Parathyroid adenoma (tissue), 2 donors: ENCODE data around the gene MRRF.
A peak's percentile ranks its signal among the peaks of the same experiment; 100 is the strongest.

Source experiments
- H2AFZ ChIP-seq: fragments of 300-600 bp; sonication (generic); one replicate; pipeline ENCODE4 v1.7.0; 2017; ENCODE audit warnings: antibody characterized with exemption, mild to moderate bottlenecking
- H3K27ac ChIP-seq: fragments of 300-600 bp; sonication (generic); one replicate; pipeline ENCODE4 v1.7.0; 2017
- H3K27me3 ChIP-seq: fragments of 300-600 bp; sonication (generic); one replicate; pipeline ENCODE4 v1.7.0; 2017; ENCODE audit warnings: low read length; ENCODE audit not compliant: control insufficient read depth, insufficient read depth
- H3K36me3 ChIP-seq: fragments of 300-600 bp; sonication (generic); one replicate; pipeline ENCODE4 v1.7.0; 2017; ENCODE audit warnings: low read length; ENCODE audit not compliant: control insufficient read depth, insufficient read depth
- H3K4me1 ChIP-seq: fragments of 300-600 bp; sonication (generic); one replicate; pipeline ENCODE4 v1.7.0; 2017; ENCODE audit warnings: control low read depth
- H3K4me2 ChIP-seq: fragments of 300-600 bp; sonication (generic); one replicate; pipeline ENCODE4 v1.7.0; 2017; ENCODE audit warnings: low read length
- H3K4me3 ChIP-seq: fragments of 300-600 bp; sonication (generic); one replicate; pipeline ENCODE4 v1.7.0; 2017; ENCODE audit warnings: low read depth, low read length
- H3K79me2 ChIP-seq: fragments of 300-600 bp; sonication (generic); one replicate; pipeline ENCODE4 v1.7.0; 2017; ENCODE audit warnings: control low read depth
- H3K9ac ChIP-seq: fragments of 300-600 bp; sonication (generic); one replicate; pipeline ENCODE4 v1.7.0; 2017; ENCODE audit warnings: mild to moderate bottlenecking
- H3K9me3 ChIP-seq: fragments of 300-600 bp; sonication (generic); one replicate; pipeline ENCODE4 v1.7.0; 2017; ENCODE audit warnings: low read length; ENCODE audit not compliant: control insufficient read depth
- CTCF ChIP-seq: fragments of 300-600 bp; sonication (generic); IDR thresholded peaks from one replicate; pipeline ENCODE4 v1.7.0; 2017; ENCODE audit warnings: antibody characterized with exemption, mild to moderate bottlenecking
- donor health status: primary hyperparathyroidism.

MRRF gene

GRCh38 chr9:122264360-122265148 lies at the start of gene MRRF, which contains the start of gene RBM18:
MRRF (plus strand) TSS chr9:122264882; CDS start chr9:122270892, 6,010 bp downstream.
RBM18 (minus strand) TSS chr9:122264840; CDS start chr9:122261492, 3,348 bp downstream.
- Histone ChIP-seq H3K27me3 (no peaks in the 10 kb centered on the region), H3K9me3 (no peaks in the 10 kb centered on the region), H3K79me2 (peaks cover 7% of the 10 kb centered on the region)

GRCh38 chr9:122215663-122216062 lies 49.0 kb upstream of the MRRF start:
- Histone ChIP-seq H3K4me1 (no peaks in the 10 kb centered on the region), H3K4me2 (no peak overlapping the region), H3K36me3 (no peaks in the 10 kb centered on the region), H3K79me2 (no peaks in the 10 kb centered on the region), H3K9ac (no peak overlapping the region), H3K27ac (no peak overlapping the region), H3K27me3 (peaks cover 5% of the 10 kb centered on the region), H3K9me3 (no peaks in the 10 kb centered on the region), H3K4me3 (no peak overlapping the region), H2AFZ (no peak overlapping the region)
- no peak for TF ChIP-seq CTCF

More at GRCh38 chr9:122264360-122265148, at the start of gene MRRF, which contains the start of gene RBM18:
- H2AFZ ChIP-seq: peak within 1 kb of the TSS; percentile 93
- H3K27ac ChIP-seq: peak within 1 kb of the TSS; percentile 92
- peak within 1 kb of the TSS; percentile 46 for H3K9ac ChIP-seq
- H3K36me3 ChIP-seq: no peaks in the 10 kb centered on the region
- H3K4me3 ChIP-seq: peak within 1 kb of the TSS; percentile 94
- TF ChIP-seq CTCF: no peak
- H3K4me2 ChIP-seq: peak within 1 kb of the TSS; percentile 76
- H3K4me1 ChIP-seq: peaks cover 4% of the 10 kb centered on the region

- H3K79me2 ChIP-seq: no peaks in the 10 kb centered on the region
- H3K36me3 ChIP-seq: no peaks in the 10 kb centered on the region
- no peaks in the 10 kb centered on the region for H3K4me1 ChIP-seq
- H3K4me2 ChIP-seq: no peak overlapping the region
- no peak overlapping the region for H3K4me3 ChIP-seq
- H3K9me3 ChIP-seq: no peaks in the 10 kb centered on the region
- no peak for TF ChIP-seq CTCF
- H3K9ac ChIP-seq: no peak overlapping the region
- H2AFZ ChIP-seq: no peak overlapping the region
- no peak overlapping the region for H3K27ac ChIP-seq
- peaks cover 5% of the 10 kb centered on the region for H3K27me3 ChIP-seq
Measured at GRCh38 chr9:122216138-122216797, 48.4 kb upstream of the MRRF start.

- Histone ChIP-seq H3K4me2 (no peak overlapping the region), H3K4me3 (no peak overlapping the region), H3K36me3 (no peaks in the 10 kb centered on the region), H3K27ac (no peak overlapping the region), H3K79me2 (no peaks in the 10 kb centered on the region), H2AFZ (no peak overlapping the region), H3K4me1 (no peaks in the 10 kb centered on the region), H3K9me3 (no peaks in the 10 kb centered on the region), H3K27me3 (peaks cover 5% of the 10 kb centered on the region), H3K9ac (no peak overlapping the region)
- no peak for TF ChIP-seq CTCF
Measured at GRCh38 chr9:122216798-122217418, 47.8 kb upstream of the MRRF start.
